GM21381 (cell line): ENCODE measurements around the gene HOXA5.

Experiments
- ATAC-seq: cut with Tn5 transposase; IDR thresholded peaks from one replicate; pipeline ENCODE4 v1.9.1; 2021; ENCODE audit warnings: mild to moderate bottlenecking, moderate library complexity; ENCODE audit not compliant: unreplicated experiment

The HOXA5 gene

GRCh38 chr7:27161214-27161720, 17.8 kb upstream of the HOXA5 start:
- no peak for ATAC-seq

DNA sequence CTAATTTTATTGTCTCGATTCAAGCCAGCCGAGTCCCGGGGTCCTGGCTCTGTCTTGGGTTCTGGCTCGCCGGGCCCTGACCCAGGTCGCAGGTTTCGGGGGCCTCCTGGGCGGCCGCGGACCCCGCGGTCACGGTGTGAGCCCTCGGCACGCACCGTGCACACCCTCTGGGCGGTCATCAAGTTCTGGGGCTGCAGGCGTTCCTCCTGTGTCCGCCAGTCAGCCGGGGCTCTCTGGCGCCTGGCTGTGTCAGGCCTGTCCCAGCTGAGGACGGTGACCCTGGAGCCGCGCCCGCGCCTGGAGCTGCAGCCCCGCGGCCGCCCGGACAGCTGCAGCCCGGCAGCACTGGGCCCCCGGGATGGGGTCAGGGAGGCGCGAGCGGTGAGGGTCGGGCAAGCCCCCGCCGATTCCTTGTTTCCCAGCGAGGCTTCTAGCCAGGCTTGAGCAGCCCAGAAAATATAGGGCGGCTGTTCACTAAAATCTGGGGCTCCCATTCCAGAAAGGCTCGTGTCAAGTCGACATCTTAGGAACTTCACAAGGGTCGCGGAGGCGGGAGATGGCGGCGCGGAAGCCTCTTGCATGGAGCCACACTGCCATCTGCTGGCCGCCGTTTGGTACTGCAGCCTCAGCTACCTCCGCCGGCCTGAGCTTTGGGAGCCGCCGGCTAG, 17.2 kb upstream of the HOXA5 start:
- ATAC-seq = no peak

DNA sequence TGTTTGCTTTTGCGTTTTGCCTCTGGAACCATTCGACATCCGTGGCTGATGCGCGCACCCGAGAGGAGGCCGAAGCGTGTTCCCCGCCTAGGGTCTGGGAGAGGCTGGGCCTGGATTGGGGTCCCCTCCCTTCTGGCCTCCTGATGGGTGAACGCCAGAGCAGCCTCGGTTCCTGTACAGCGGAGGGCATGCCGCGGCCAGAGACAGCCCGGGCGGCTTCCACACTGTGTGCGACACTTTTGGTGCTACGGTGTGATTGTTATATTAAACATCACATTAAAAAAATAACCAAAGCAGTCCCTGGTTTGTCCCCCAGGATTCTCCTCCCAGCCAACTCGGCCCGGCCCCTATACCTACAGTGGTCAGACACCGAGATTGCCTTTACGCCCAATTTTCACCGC, 16.7 kb upstream of the HOXA5 start:
- no peak for ATAC-seq

DNA sequence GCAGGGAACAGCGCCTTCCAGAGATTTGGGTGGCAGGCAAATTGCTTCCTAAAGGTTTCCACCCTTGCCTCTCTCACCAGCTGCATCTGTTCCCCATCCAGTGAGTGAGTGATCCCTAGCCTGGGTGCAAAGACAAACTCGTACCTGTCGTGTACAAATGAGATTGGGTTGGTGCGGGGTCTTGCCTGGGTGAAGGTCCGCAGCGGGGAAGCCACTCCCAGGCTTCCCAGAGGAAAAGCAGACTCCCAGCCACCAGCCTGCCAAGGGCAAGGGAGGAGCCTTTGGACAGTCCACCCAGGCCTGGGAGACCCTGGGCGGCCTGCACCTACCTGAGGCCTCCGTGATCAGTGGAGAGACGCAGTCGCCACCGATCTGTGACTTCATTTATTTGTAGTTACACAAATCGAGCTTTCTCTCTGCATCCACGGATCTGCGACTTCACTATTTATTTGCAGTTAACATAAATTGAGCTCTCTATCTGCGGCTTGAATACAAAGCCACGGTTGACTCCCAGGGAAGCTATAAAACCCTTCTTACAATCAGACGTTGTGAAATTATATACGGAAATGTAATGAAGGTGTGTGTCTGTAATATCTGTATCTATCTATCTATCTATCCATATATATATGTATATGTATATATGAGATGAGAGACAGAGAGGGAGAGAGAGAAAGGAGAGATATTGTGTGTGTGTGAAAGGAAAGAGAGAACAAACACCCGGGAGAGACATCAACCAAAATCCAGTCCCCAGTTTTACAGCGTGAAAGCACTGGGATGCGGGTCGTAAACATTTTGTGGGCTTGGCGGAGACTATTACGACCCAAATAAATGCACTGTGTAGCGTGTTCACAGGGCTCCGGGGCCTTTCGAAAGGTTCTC, 16.0 kb upstream of the HOXA5 start:
- ATAC-seq = no peak

GRCh38 chr7:27158436-27159265, 15.2 kb upstream of the HOXA5 start:
- no peak for ATAC-seq

GRCh38 chr7:27157702-27158431, 14.4 kb upstream of the HOXA5 start:
- ATAC-seq = no peak

DNA sequence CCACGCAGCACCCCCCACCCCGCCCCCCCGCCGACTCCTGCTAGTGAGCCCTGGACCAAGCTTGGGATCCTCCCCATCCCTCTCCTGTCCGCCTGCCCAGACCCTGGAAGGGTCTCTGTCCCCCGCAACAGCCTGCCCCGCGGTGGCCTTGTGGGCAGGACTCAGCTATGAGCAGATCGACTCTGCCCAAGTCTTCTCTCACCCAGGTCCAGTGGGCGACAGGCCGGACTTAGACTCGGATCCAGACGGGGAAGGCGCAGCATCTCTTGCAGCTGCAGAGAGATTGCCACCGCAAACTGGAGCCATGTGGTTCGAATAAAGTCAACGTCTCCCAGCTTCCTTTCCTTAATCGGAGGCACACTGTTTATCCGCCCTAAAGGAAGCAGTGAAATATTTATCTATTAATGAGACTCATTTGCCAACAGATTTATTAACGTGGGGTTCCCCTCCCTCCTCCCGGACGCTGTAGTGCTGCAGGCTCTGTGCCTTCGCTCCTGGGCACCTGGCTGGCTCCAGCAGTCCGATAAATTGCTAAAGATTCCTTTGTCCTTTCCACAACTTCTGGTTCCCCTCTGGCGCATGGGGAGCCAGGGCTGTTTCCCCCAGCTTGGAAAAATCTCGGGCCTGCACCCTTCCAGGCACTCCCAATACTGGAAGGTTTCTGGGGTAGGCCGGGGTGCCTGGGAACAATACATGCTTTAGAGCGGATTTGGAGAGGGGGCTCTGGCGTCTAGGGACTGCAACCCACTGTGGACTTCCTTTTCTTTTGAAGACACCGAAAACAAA, 13.6 kb upstream of the HOXA5 start:
- ATAC-seq = no peak

DNA sequence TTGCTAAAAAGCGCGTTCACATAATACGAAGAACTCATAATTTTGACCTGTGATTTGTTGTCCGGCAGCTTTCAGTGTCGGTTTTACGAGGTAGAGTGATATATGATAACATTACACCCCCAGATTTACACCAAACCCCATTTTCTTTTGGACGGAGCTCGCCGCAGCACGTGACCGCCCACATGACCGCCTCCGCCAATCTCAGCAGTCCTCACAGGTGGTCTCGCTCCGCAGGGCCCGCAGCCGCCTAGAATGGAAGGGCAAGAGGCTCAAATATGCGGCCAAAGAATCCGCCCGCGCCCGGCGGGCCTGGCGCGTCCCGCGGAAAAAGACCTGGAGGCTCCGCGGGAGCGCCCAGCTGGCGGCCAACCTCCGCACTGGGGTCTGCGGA, 13.0 kb upstream of the HOXA5 start, which contains the start of gene HOXA7:
TSS of gene HOXA7 (minus strand) at position 168 of the 391 bp plus-strand sequence. CDS start at position 38, 130 bp downstream.
- no peak for ATAC-seq

- ATAC-seq = no peak
These were observed 12.5 kb upstream of the HOXA5 start for GRCh38 chr7:27155816-27156507.

DNA sequence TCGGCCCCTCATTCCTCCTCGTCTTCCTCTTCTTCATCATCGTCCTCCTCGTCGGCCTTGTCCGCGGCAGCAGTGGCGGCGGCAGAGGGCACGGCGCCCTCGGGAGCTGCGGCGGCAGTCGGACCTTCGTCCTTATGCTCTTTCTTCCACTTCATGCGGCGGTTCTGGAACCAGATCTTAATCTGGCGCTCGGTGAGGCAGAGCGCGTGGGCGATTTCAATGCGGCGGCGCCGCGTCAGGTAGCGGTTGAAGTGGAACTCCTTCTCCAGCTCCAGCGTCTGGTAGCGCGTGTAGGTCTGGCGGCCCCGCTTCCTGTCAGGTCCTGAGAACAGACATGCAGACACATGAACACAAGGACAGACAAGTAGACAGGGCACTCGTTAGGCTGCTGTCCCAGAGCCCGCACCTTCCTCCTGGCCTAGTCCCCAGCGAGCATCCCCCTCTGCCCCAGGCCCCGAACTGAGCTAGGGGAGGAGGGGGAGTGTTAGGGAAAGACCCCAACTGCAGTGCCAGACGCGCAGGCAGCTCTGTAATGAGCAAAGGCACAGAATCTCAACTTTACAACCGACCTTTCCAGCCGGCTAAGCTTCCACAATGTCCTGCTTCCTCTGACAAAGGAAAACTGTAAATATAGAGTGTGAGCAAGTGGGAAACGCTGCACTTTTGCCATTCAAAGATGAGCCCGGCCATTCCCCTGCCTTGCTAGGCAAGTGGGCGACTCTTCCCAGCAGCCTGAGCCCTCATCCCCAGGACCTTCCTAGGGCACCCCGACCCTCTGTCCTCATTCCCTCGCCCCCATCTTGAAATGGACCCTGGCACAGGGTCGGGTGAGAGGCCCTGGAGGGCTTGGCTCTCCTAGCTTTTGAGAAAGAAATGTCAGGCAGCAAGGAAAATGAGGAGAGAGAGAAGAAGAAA, 11.7 kb upstream of the HOXA5 start:
- ATAC-seq = no peak

- ATAC-seq = no peak
These were observed 10.9 kb upstream of the HOXA5 start for GRCh38 chr7:27154369-27154768.

GRCh38 chr7:27153526-27153925, 10.0 kb upstream of the HOXA5 start:
- ATAC-seq = no peak

DNA sequence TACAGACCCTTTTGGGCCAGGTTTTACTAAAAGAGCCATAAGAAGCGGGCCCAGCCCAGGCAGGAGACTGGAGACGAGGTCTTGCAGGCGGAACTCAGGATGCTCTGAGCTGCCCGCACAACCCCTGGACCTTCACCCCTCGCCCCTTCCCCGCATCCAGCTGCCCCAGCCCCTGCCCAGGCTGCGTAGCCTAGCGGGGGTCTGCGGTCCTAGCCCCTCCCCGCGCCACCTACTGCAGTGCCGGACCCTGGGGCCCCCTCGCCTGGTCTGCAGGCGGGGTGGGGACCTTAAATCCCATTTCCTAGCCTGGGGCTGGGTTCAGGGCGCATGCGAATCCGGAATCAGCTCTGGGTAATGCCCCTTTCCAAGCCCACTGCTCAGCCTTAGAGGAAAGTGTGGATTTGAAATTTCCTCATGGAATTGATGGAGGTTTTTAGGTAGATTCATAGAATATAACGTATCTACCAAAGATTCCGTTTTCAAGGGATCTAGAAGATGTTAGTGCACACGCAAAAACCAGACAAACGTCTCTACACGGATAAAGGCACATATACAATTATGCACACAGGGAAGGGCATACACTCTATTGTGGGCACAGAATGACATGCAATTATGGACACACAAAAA, 9.4 kb upstream of the HOXA5 start:
- ATAC-seq = no peak

- no peak for ATAC-seq
These were observed 8.7 kb upstream of the HOXA5 start, which contains the start of gene HOXA3 for GRCh38 chr7:27151931-27152815. Gene HOXA3, minus strand, starts transcription at chr7:27152583. Its CDS starts 41,943 bp downstream, at chr7:27110640.

- no peak for ATAC-seq
These were observed 8.0 kb upstream of the HOXA5 start for GRCh38 chr7:27151341-27151930.
